SK-N-SH (cell line): ENCODE results near the gene RNF4. TPM values are rescaled to one million over a fixed set of nuclear protein-coding genes. Genes with fewer than 3 reads are reported as not detected.

Experiments
- CTCF ChIA-PET: fragments of 300-600, 350-600 bp; formaldehyde crosslinking; extraction: SDS; loops from one replicate; lab custom pipeline; 2021; lab: Yijun Ruan, JAX
- POLR2A ChIA-PET: fragments of 350-600 bp; sonication (Branson Sonifier 250); formaldehyde crosslinking; extraction: SDS; loops from one replicate; lab custom pipeline; 2020; ENCODE audit warnings: antibody characterized with exemption, inconsistent platforms; lab: Yijun Ruan, JAX
- DNase-seq: peaks from one replicate; pipeline ENCODE4 v3.0.0; 2012
- H2AFZ ChIP-seq: fragments of 200-600 bp; sonication (generic); 2 replicates; pipeline ENCODE4 v1.8.1; 2016; ENCODE audit warnings: antibody characterized with exemption, mild to moderate bottlenecking, low read depth
- H3F3A ChIP-seq: fragments of 200-600 bp; sonication (generic); replicated peaks from 2 replicates; pipeline ENCODE3; 2016; ENCODE audit warnings: antibody characterized with exemption, mild to moderate bottlenecking; ENCODE audit not compliant: insufficient read depth
- H3K27ac ChIP-seq, 2 experiments: fragments of 200-500 bp in 1 of 2; fragments of 200-600 bp in 1 of 2; sonication (Bioruptor generic) in 1 of 2; sonication (generic), shearing (Covaris generic) in 1 of 2; 2 replicates each; pipeline versions ENCODE4 v1.5.1 to v1.6.1; 2014 to 2016; ENCODE audit warnings: low read depth in 2 of 2, inconsistent platforms in 1 of 2, low read length in 1 of 2, mild to moderate bottlenecking in 1 of 2, mixed read lengths in 1 of 2
- H3K27me3 ChIP-seq: fragments of 200-600 bp; sonication (generic), shearing (Covaris generic); 2 replicates; pipeline ENCODE4 v1.6.1; 2016; ENCODE audit warnings: mixed run types; ENCODE audit not compliant: insufficient read depth
- H3K36me3 ChIP-seq, 2 experiments: fragments of 200-500 bp in 1 of 2; fragments of 200-600 bp in 1 of 2; sonication (Bioruptor generic) in 1 of 2; sonication (generic) in 1 of 2; replicated peaks in 1 of 2; 2 replicates each; pipeline versions ENCODE3 to v1.5.1; 2014 to 2016; ENCODE audit warnings: low read length in 1 of 2, mild to moderate bottlenecking in 1 of 2; ENCODE audit not compliant: insufficient read depth in 2 of 2, control insufficient read depth in 1 of 2
- H3K4me1 ChIP-seq, 2 experiments: fragments of 200-500 bp in 1 of 2; fragments of 200-600 bp in 1 of 2; sonication (Bioruptor generic) in 1 of 2; sonication (generic), shearing (Covaris generic) in 1 of 2; 2 replicates each; pipeline versions ENCODE4 v1.5.1 to v1.6.1; 2014 to 2016; ENCODE audit warnings: low read depth in 1 of 2, low read length in 1 of 2, mixed run types in 1 of 2; ENCODE audit not compliant: insufficient read depth in 2 of 2, control insufficient read depth in 1 of 2
- H3K4me2 ChIP-seq: fragments of 200-600 bp; sonication (generic), shearing (Covaris generic); 2 replicates; pipeline ENCODE4 v1.6.1; 2017; ENCODE audit warnings: mixed run types
- H3K4me3 ChIP-seq, 2 experiments: fragments of 200-500 bp in 1 of 2; fragments of 200-600 bp in 1 of 2; sonication (Bioruptor generic) in 1 of 2; sonication (generic), shearing (Covaris generic) in 1 of 2; 2 replicates each; pipeline versions ENCODE4 v1.5.1 to v1.8.1; 2014 to 2016; ENCODE audit warnings: low read depth in 2 of 2, inconsistent platforms in 1 of 2, low read length in 1 of 2, mild to moderate bottlenecking in 1 of 2, mixed read lengths in 1 of 2, moderate library complexity in 1 of 2
- H3K79me2 ChIP-seq: fragments of 200-600 bp; sonication (generic); 2 replicates; pipeline ENCODE4 v1.8.1; 2017; ENCODE audit warnings: mild to moderate bottlenecking; ENCODE audit not compliant: insufficient read depth
- H3K9ac ChIP-seq: fragments of 200-600 bp; sonication (generic); 2 replicates; pipeline ENCODE4 v1.6.1; 2017; ENCODE audit warnings: mixed run types
- H3K9me2 ChIP-seq: fragments of 200-600 bp; sonication (generic); 2 replicates; pipeline ENCODE4 v1.6.1; 2017; ENCODE audit warnings: mixed run types
- H3K9me3 ChIP-seq: fragments of 200-600 bp; sonication (generic); 2 replicates; pipeline ENCODE4 v1.6.1; 2017; ENCODE audit warnings: mixed run types, mild to moderate bottlenecking, moderate library complexity
- H4K20me1 ChIP-seq: fragments of 200-600 bp; sonication (generic); 2 replicates; pipeline ENCODE4 v1.6.1; 2017; ENCODE audit warnings: mild to moderate bottlenecking, mixed run types; ENCODE audit not compliant: insufficient read depth
- CHD2 ChIP-seq: fragments of 150-350 bp; IDR thresholded peaks from 2 replicates; pipeline ENCODE4 v1.6.1; 2018; ENCODE audit warnings: low read length; ENCODE audit not compliant: partially characterized antibody
- ELF1 ChIP-seq: IDR thresholded peaks from 2 replicates; pipeline ENCODE4 v1.4.0; 2012
- FOSL2 ChIP-seq: IDR thresholded peaks from 2 replicates; pipeline ENCODE4 v1.4.0; 2012; ENCODE audit warnings: low read depth, mild to moderate bottlenecking, moderate library complexity, borderline replicate concordance
- GABPA ChIP-seq: IDR thresholded peaks from 2 replicates; pipeline ENCODE4 v1.4.0; 2012; ENCODE audit warnings: low read depth, mild to moderate bottlenecking
- NFIC ChIP-seq: IDR thresholded peaks from 2 replicates; pipeline ENCODE4 v1.4.0; 2012; ENCODE audit warnings: borderline replicate concordance
- NRF1 ChIP-seq: IDR thresholded peaks from 2 replicates; pipeline ENCODE4 v1.6.1; 2012; ENCODE audit warnings: low read depth, mild to moderate bottlenecking, low read length
- RCOR1 ChIP-seq: fragments of 150-350 bp; IDR thresholded peaks from 2 replicates; pipeline ENCODE4 v1.6.1; 2017; ENCODE audit warnings: antibody characterized with exemption, low read length
- SIN3A ChIP-seq: IDR thresholded peaks from 2 replicates; pipeline ENCODE4 v1.6.1; 2012; ENCODE audit warnings: low read depth, mild to moderate bottlenecking, low read length, moderate library complexity, borderline replicate concordance
- TAF1 ChIP-seq: IDR thresholded peaks from 2 replicates; pipeline ENCODE4 v1.6.1; 2012; ENCODE audit warnings: low read depth, mild to moderate bottlenecking, low read length, moderate library complexity, borderline replicate concordance
- TCF12 ChIP-seq: IDR thresholded peaks from 2 replicates; pipeline ENCODE4 v1.4.0; 2012
- TEAD4 ChIP-seq: IDR thresholded peaks from 2 replicates; pipeline ENCODE4 v1.4.0; 2012; ENCODE audit warnings: mild to moderate bottlenecking, borderline replicate concordance; ENCODE audit not compliant: insufficient read depth
- WGBS: methylation state at CpG from one replicate; pipeline ENCODE4 v1.1.6; 2017; ENCODE audit warnings: low lambda C conversion rate; 5-methylcytosine and 5-hydroxymethylcytosine counted together
- polyA plus RNA-seq, 3 experiments: library from polyadenylated mRNA; depleted of rRNA; stranded (reverse); fragments of >200 nt; gene quantifications; 2 replicates each; pipeline ENCODE4 v1.2.3, GENCODE V29; 2012
- TF ChIP-seq, protein P1 (sequence below): IDR thresholded peaks from 2 replicates; pipeline ENCODE4 v1.4.0; 2012; ENCODE audit warnings: low read depth, borderline replicate concordance
- TF ChIP-seq, protein P2 (sequence below): fragments of 150-350 bp; IDR thresholded peaks from 2 replicates; pipeline ENCODE4 v1.6.1; 2017; ENCODE audit warnings: antibody characterized with exemption, low read length, low read depth, borderline replicate concordance
- TF ChIP-seq, protein P3 (sequence below): IDR thresholded peaks from 2 replicates; pipeline ENCODE4 v1.4.0; 2012; ENCODE audit warnings: low read depth, borderline replicate concordance

Gene RNF4
- polyA plus RNA-seq, 1 of the 3 experiments (the other 2 are of a cell fraction), result 60.7 TPM

DNA sequence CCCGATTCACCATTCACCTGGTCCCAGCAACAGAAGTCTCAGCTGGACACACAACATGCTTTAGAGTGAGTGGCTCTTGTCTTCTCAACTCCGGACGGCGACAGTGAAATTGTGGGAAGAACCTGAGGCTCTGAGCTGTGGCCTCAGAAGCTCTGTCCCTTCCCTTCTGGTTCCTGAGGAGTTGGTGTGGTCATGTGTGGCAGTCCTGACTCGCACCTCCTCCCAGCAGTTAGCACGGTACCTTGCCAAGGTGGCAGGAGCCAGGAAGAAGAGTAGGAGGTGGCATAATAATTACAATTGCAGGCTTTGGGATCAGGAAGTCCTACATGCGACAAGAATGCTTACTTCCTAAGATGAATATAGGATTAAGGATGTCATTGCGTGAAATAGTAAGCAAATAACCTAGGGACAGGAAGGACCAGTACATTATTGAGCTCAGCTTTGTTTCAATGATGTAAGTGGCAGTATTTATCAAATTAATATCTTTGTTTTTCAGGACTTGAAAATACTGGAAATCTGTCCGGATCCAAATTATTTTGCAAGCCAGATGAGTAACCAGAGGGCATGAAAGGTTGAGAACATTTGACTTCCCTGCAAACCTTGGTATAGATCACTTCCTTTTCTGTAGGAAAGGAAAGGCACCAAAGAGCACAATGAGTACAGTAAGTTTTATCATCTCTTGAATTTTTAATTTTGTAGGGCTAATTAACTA lies 21.1 kb downstream of the RNF4 start:
- H3K27ac ChIP-seq, result no peak overlapping the region; a peak in 1 of 4 replicates
- no peak overlapping the region for H3K9ac ChIP-seq
- peaks cover 27 to 31% of the 10 kb centered on the region in 2 experiments for H3K36me3 ChIP-seq
- H3F3A ChIP-seq, result peaks cover 10% of the 10 kb centered on the region
- H3K4me1 ChIP-seq, result peaks cover 0 to 1% of the 10 kb centered on the region in 2 experiments; a peak in 1 of 4 replicates
- H4K20me1 ChIP-seq, result peaks cover 85% of the 10 kb centered on the region
- no peaks in the 10 kb centered on the region for H3K27me3 ChIP-seq
- ChIA-PET POLR2A (no interaction called here), CTCF (interaction anchor here (0.9 kb wide), 1 partner anchor 56 kb away, joined by 3 read pairs; no protein-coding TSS in a partner anchor)
- 94% methylated on average over 9 of the region's 9 CpGs for WGBS
- H3K79me2 ChIP-seq, result peaks cover 100% of the 10 kb centered on the region
- no peaks in the 10 kb centered on the region for H3K9me2 ChIP-seq
- H3K9me3 ChIP-seq, result no peaks in the 10 kb centered on the region
- no peak overlapping the region for H3K4me3 ChIP-seq
- DNase-seq, result no peak
- no peak overlapping the region for H3K4me2 ChIP-seq
- no peak for TF ChIP-seq TAF1
- TF ChIP-seq, protein P1, sequence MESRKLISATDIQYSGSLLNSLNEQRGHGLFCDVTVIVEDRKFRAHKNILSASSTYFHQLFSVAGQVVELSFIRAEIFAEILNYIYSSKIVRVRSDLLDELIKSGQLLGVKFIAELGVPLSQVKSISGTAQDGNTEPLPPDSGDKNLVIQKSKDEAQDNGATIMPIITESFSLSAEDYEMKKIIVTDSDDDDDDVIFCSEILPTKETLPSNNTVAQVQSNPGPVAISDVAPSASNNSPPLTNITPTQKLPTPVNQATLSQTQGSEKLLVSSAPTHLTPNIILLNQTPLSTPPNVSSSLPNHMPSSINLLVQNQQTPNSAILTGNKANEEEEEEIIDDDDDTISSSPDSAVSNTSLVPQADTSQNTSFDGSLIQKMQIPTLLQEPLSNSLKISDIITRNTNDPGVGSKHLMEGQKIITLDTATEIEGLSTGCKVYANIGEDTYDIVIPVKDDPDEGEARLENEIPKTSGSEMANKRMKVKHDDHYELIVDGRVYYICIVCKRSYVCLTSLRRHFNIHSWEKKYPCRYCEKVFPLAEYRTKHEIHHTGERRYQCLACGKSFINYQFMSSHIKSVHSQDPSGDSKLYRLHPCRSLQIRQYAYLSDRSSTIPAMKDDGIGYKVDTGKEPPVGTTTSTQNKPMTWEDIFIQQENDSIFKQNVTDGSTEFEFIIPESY, result no peak
- TF ChIP-seq CHD2, result no peak
- TF ChIP-seq, protein P2, sequence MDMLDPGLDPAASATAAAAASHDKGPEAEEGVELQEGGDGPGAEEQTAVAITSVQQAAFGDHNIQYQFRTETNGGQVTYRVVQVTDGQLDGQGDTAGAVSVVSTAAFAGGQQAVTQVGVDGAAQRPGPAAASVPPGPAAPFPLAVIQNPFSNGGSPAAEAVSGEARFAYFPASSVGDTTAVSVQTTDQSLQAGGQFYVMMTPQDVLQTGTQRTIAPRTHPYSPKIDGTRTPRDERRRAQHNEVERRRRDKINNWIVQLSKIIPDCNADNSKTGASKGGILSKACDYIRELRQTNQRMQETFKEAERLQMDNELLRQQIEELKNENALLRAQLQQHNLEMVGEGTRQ, result no peak
- TF ChIP-seq TEAD4, result no peak
- no peak for TF ChIP-seq ELF1
- no peak for TF ChIP-seq NFIC
- TF ChIP-seq SIN3A, result no peak
- TF ChIP-seq, protein P3, sequence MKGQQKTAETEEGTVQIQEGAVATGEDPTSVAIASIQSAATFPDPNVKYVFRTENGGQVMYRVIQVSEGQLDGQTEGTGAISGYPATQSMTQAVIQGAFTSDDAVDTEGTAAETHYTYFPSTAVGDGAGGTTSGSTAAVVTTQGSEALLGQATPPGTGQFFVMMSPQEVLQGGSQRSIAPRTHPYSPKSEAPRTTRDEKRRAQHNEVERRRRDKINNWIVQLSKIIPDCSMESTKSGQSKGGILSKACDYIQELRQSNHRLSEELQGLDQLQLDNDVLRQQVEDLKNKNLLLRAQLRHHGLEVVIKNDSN, result no peak
- no peak for TF ChIP-seq TCF12
- no peak for TF ChIP-seq GABPA
- no peak for TF ChIP-seq RCOR1
- TF ChIP-seq NRF1, result no peak
- TF ChIP-seq FOSL2, result no peak
- H2AFZ ChIP-seq, result no peak overlapping the region
